ENCODE data around the gene HPCAL1.

GRCh38 chr2:10465910-10466309, 163.2 kb downstream of the HPCAL1 start:
- TF ChIP-seq, protein P1, sequence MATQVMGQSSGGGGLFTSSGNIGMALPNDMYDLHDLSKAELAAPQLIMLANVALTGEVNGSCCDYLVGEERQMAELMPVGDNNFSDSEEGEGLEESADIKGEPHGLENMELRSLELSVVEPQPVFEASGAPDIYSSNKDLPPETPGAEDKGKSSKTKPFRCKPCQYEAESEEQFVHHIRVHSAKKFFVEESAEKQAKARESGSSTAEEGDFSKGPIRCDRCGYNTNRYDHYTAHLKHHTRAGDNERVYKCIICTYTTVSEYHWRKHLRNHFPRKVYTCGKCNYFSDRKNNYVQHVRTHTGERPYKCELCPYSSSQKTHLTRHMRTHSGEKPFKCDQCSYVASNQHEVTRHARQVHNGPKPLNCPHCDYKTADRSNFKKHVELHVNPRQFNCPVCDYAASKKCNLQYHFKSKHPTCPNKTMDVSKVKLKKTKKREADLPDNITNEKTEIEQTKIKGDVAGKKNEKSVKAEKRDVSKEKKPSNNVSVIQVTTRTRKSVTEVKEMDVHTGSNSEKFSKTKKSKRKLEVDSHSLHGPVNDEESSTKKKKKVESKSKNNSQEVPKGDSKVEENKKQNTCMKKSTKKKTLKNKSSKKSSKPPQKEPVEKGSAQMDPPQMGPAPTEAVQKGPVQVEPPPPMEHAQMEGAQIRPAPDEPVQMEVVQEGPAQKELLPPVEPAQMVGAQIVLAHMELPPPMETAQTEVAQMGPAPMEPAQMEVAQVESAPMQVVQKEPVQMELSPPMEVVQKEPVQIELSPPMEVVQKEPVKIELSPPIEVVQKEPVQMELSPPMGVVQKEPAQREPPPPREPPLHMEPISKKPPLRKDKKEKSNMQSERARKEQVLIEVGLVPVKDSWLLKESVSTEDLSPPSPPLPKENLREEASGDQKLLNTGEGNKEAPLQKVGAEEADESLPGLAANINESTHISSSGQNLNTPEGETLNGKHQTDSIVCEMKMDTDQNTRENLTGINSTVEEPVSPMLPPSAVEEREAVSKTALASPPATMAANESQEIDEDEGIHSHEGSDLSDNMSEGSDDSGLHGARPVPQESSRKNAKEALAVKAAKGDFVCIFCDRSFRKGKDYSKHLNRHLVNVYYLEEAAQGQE (IDR thresholded peaks at IDR 0.05; ENCODE audit: unreplicated experiment): no peak
- TF ChIP-seq CTCF (conservative IDR thresholded peaks at IDR 0.05; ENCODE audit: low read depth in 2 of 2): no peak
- TF ChIP-seq POLR2AphosphoS5 (IDR thresholded peaks at IDR 0.05; ENCODE audit: low read depth): no peak
- TF ChIP-seq EZH2 (IDR thresholded peaks at IDR 0.05; ENCODE audit: low read depth, unreplicated experiment): no peak
- TF ChIP-seq, protein P2, sequence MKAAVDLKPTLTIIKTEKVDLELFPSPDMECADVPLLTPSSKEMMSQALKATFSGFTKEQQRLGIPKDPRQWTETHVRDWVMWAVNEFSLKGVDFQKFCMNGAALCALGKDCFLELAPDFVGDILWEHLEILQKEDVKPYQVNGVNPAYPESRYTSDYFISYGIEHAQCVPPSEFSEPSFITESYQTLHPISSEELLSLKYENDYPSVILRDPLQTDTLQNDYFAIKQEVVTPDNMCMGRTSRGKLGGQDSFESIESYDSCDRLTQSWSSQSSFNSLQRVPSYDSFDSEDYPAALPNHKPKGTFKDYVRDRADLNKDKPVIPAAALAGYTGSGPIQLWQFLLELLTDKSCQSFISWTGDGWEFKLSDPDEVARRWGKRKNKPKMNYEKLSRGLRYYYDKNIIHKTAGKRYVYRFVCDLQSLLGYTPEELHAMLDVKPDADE (IDR thresholded peaks at IDR 0.05): no peak
- TF ChIP-seq ZNF114 (CRISPR knock-in tag; IDR thresholded peaks at IDR 0.05): no peak
- TF ChIP-seq CREB1 (CRISPR knock-in tag; IDR thresholded peaks at IDR 0.05; ENCODE audit: low read depth): no peak

All from GM23338 (cell line).